Activated CD8-positive, alpha-beta memory T cell treated with anti-CD3 and anti-CD28 coated beads, Interleukin-2, amount 50 U/mL, for 24 hours (primary cell): ENCODE measurements around the gene ARL4A.
"Not testable (repeated sequence)": the region's sequence is repeated elsewhere in the genome, so short reads cannot be mapped to it uniquely, and the experiment has no call there.

Experiments
- DNase-seq: peaks from one replicate; pipeline ENCODE4 v3.0.0-alpha.2; 2020; ENCODE audit errors: extremely low read depth

Gene ARL4A

GRCh38 chr7:12686891-12687717, at the start of gene ARL4A:
Gene ARL4A, plus strand, starts transcription at chr7:12687633. Its CDS starts 622 bp downstream, at chr7:12688255.
- peak; percentile 88 for DNase-seq

- no peak for DNase-seq
These were observed 49.4 kb upstream of the ARL4A start for GRCh38 chr7:12637819-12638592.

- no peak for DNase-seq
These were observed 48.5 kb upstream of the ARL4A start for GRCh38 chr7:12638851-12639456.

- no peak for DNase-seq
These were observed 46.9 kb upstream of the ARL4A start for GRCh38 chr7:12640299-12641096.

GRCh38 chr7:12641196-12641595, 46.2 kb upstream of the ARL4A start:
- no peak for DNase-seq

- no peak for DNase-seq
These were observed 44.9 kb upstream of the ARL4A start for GRCh38 chr7:12642508-12642907.

GRCh38 chr7:12643001-12643643, 44.3 kb upstream of the ARL4A start:
- DNase-seq: no peak

- no peak for DNase-seq
These were observed 43.8 kb upstream of the ARL4A start for GRCh38 chr7:12643644-12644043.

- not testable (repeated sequence) for DNase-seq
These were observed 42.2 kb upstream of the ARL4A start for GRCh38 chr7:12645212-12645611.

- no peak for DNase-seq
These were observed 41.3 kb upstream of the ARL4A start for GRCh38 chr7:12646139-12646538.

- DNase-seq: no peak
These were observed 39.8 kb upstream of the ARL4A start for GRCh38 chr7:12647364-12648219.

- no peak for DNase-seq
These were observed 38.6 kb upstream of the ARL4A start for GRCh38 chr7:12648704-12649261.

GRCh38 chr7:12649348-12649747, 38.1 kb upstream of the ARL4A start:
- DNase-seq: no peak

GRCh38 chr7:12650080-12650479, 37.4 kb upstream of the ARL4A start:
- DNase-seq: no peak

GRCh38 chr7:12653110-12653509, 34.3 kb upstream of the ARL4A start:
- DNase-seq: no peak

GRCh38 chr7:12653518-12653917, 33.9 kb upstream of the ARL4A start:
- no peak for DNase-seq

GRCh38 chr7:12655161-12655560, 32.3 kb upstream of the ARL4A start:
- DNase-seq: no peak

- not testable (repeated sequence) for DNase-seq
These were observed 27.0 kb upstream of the ARL4A start for GRCh38 chr7:12660423-12660822.

- not testable (repeated sequence) for DNase-seq
These were observed 26.4 kb upstream of the ARL4A start for GRCh38 chr7:12660986-12661385.

GRCh38 chr7:12661581-12661980, 25.9 kb upstream of the ARL4A start:
- DNase-seq: no peak
